Skeletal muscle satellite cell (primary cell): Measurements from ENCODE around the gene RPN1.

ENCODE experiments used
- H3K27me3 ChIP-seq: 2 replicates; pipeline ENCODE4 v1.7.0; 2013; ENCODE audit warnings: low read length; ENCODE audit not compliant: control insufficient read depth, insufficient read depth
- H3K36me3 ChIP-seq: 2 replicates; pipeline ENCODE4 v1.7.0; 2013; ENCODE audit warnings: mild to moderate bottlenecking, control low read depth, low read length; ENCODE audit not compliant: insufficient read depth
- H3K4me1 ChIP-seq: 2 replicates; pipeline ENCODE4 v1.7.0; 2013; ENCODE audit warnings: low read length; ENCODE audit not compliant: control insufficient read depth, insufficient read depth
- H3K4me2 ChIP-seq: 2 replicates; pipeline ENCODE4 v1.7.0; 2013; ENCODE audit warnings: mild to moderate bottlenecking, low read length
- H3K4me3 ChIP-seq: 2 replicates; pipeline ENCODE4 v1.7.0; 2013; ENCODE audit warnings: low read length
- H3K9ac ChIP-seq: 2 replicates; pipeline ENCODE4 v1.7.0; 2013; ENCODE audit warnings: mild to moderate bottlenecking, low read depth, low read length, moderate library complexity
- H3K9me3 ChIP-seq: replicated peaks from 2 replicates; pipeline ENCODE4 v1.7.0; 2013; ENCODE audit warnings: mild to moderate bottlenecking, control low read depth, low read length

Gene RPN1

GRCh38 chr3:128647307-128647706 lies 3.3 kb downstream of the RPN1 start:
- Histone ChIP-seq H3K4me1 (peaks cover 7% of the 10 kb centered on the region), H3K9ac (no peak overlapping the region), H3K36me3 (peaks cover 20% of the 10 kb centered on the region), H3K4me3 (no peak overlapping the region), H3K4me2 (no peak overlapping the region), H3K27me3 (no peaks in the 10 kb centered on the region), H3K9me3 (no peaks in the 10 kb centered on the region)

- no peak overlapping the region for H3K9ac ChIP-seq
These were observed 16.5 kb downstream of the RPN1 start for GRCh38 chr3:128634075-128634611.

GRCh38 chr3:128632301-128632700 lies 18.3 kb downstream of the RPN1 start:
- H3K4me1 ChIP-seq = no peaks in the 10 kb centered on the region
- H3K27me3 ChIP-seq = no peaks in the 10 kb centered on the region
- H3K4me3 ChIP-seq = no peak overlapping the region
- H3K9me3 ChIP-seq = no peaks in the 10 kb centered on the region
- H3K4me2 ChIP-seq = no peak overlapping the region
- H3K36me3 ChIP-seq = peaks cover 62% of the 10 kb centered on the region
- H3K9ac ChIP-seq = no peak overlapping the region

More at GRCh38 chr3:128634075-128634611, 16.5 kb downstream of the RPN1 start:
- Histone ChIP-seq H3K4me3 (no peak overlapping the region), H3K4me1 (no peaks in the 10 kb centered on the region), H3K27me3 (no peaks in the 10 kb centered on the region), H3K9me3 (no peaks in the 10 kb centered on the region), H3K36me3 (peaks cover 59% of the 10 kb centered on the region), H3K4me2 (no peak overlapping the region)

GRCh38 chr3:128629936-128630335 lies 20.7 kb downstream of the RPN1 start:
- Histone ChIP-seq H3K4me1 (peaks cover 5% of the 10 kb centered on the region), H3K36me3 (peaks cover 69% of the 10 kb centered on the region), H3K4me3 (no peak overlapping the region), H3K4me2 (no peak overlapping the region), H3K9me3 (no peaks in the 10 kb centered on the region), H3K9ac (no peak overlapping the region), H3K27me3 (no peaks in the 10 kb centered on the region)

- peaks cover 31% of the 10 kb centered on the region for H3K4me1 ChIP-seq
- no peak overlapping the region for H3K4me2 ChIP-seq
- peaks cover 75% of the 10 kb centered on the region for H3K36me3 ChIP-seq
- no peak overlapping the region for H3K9ac ChIP-seq
- H3K9me3 ChIP-seq = no peaks in the 10 kb centered on the region
- H3K27me3 ChIP-seq = no peaks in the 10 kb centered on the region
- H3K4me3 ChIP-seq = no peak overlapping the region
These were observed 25.1 kb downstream of the RPN1 start for GRCh38 chr3:128625409-128625945.

GRCh38 chr3:128624526-128625138 lies 26.0 kb downstream of the RPN1 start:
- H3K9ac ChIP-seq = no peak overlapping the region
- H3K27me3 ChIP-seq = no peaks in the 10 kb centered on the region
- H3K4me3 ChIP-seq = no peak overlapping the region
- no peaks in the 10 kb centered on the region for H3K9me3 ChIP-seq
- peaks cover 74% of the 10 kb centered on the region for H3K36me3 ChIP-seq
- peak overlapping the region; percentile 29 for H3K4me2 ChIP-seq
- peaks cover 39% of the 10 kb centered on the region for H3K4me1 ChIP-seq

GRCh38 chr3:128623762-128624176 lies 26.8 kb downstream of the RPN1 start:
- H3K9ac ChIP-seq = peak overlapping the region; percentile 17
- H3K27me3 ChIP-seq = no peaks in the 10 kb centered on the region
- H3K36me3 ChIP-seq = peaks cover 74% of the 10 kb centered on the region
- H3K4me1 ChIP-seq = peaks cover 46% of the 10 kb centered on the region
- no peak overlapping the region for H3K4me3 ChIP-seq
- H3K4me2 ChIP-seq = peak overlapping the region; percentile 29
- H3K9me3 ChIP-seq = no peaks in the 10 kb centered on the region

- H3K9me3 ChIP-seq = no peaks in the 10 kb centered on the region
- no peak overlapping the region for H3K4me2 ChIP-seq
- H3K9ac ChIP-seq = no peak overlapping the region
- H3K4me1 ChIP-seq = peaks cover 61% of the 10 kb centered on the region
- no peak overlapping the region for H3K4me3 ChIP-seq
- no peaks in the 10 kb centered on the region for H3K27me3 ChIP-seq
- H3K36me3 ChIP-seq = peaks cover 71% of the 10 kb centered on the region
These were observed 28.7 kb downstream of the RPN1 start for GRCh38 chr3:128621931-128622330.

- peaks cover 61% of the 10 kb centered on the region for H3K4me1 ChIP-seq
- no peaks in the 10 kb centered on the region for H3K9me3 ChIP-seq
- no peak overlapping the region for H3K9ac ChIP-seq
- H3K36me3 ChIP-seq = peaks cover 65% of the 10 kb centered on the region
- no peak overlapping the region for H3K4me2 ChIP-seq
- H3K27me3 ChIP-seq = no peaks in the 10 kb centered on the region
- no peak overlapping the region for H3K4me3 ChIP-seq
These were observed 29.4 kb downstream of the RPN1 start for GRCh38 chr3:128621234-128621633.

- Histone ChIP-seq H3K9me3 (no peaks in the 10 kb centered on the region), H3K36me3 (peaks cover 55% of the 10 kb centered on the region), H3K9ac (no peak overlapping the region), H3K4me2 (no peak overlapping the region), H3K4me3 (no peak overlapping the region), H3K4me1 (peaks cover 59% of the 10 kb centered on the region), H3K27me3 (no peaks in the 10 kb centered on the region)
These were observed 30.3 kb downstream of the RPN1 start for GRCh38 chr3:128620268-128620691.

- Histone ChIP-seq H3K27me3 (no peaks in the 10 kb centered on the region), H3K9ac (peak overlapping the region; percentile 10), H3K4me2 (peak overlapping the region; percentile 100), H3K4me3 (no peak overlapping the region), H3K36me3 (peaks cover 46% of the 10 kb centered on the region), H3K4me1 (peaks cover 49% of the 10 kb centered on the region), H3K9me3 (no peaks in the 10 kb centered on the region)
These were observed 31.3 kb downstream of the RPN1 start for GRCh38 chr3:128619146-128619890.
